ENCODE results near the gene CFAP46.

Gene CFAP46

DNA sequence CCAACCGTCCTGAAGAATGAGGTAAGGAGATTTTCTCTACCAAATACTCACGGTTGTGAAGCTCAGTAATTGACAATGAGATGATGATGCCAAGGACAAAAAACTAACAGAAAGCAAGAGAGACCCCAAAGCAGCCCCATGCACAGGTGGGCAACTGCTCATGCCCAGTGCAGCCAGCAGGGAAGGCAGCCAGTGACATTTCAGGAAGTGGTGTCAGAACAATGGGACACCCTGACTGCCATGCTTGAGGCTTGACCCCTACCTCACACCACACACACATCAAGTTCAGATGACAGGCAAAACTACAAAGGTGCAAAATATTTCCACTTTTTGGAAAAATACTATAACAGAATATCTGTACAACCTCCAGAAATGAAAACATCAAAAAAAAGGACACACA is 66.9 kb downstream of the CFAP46 start:
- POLR2A ChIA-PET = no interaction called here
- no peak for TF ChIP-seq NFRKB (IDR thresholded peaks at IDR 0.05)
- TF ChIP-seq FOXM1 (IDR thresholded peaks at IDR 0.05; ENCODE audit: borderline replicate concordance) = no peak
- no peak for TF ChIP-seq CTBP1 (IDR thresholded peaks at IDR 0.05; ENCODE audit: borderline replicate concordance)
- TF ChIP-seq SUZ12 (IDR thresholded peaks at IDR 0.05) = no peak
- no peak for TF ChIP-seq BHLHE40 (IDR thresholded peaks at IDR 0.05; ENCODE audit: borderline replicate concordance)
- no peak for TF ChIP-seq FOXK2 (IDR thresholded peaks at IDR 0.05)
- TF ChIP-seq LEF1 (IDR thresholded peaks at IDR 0.05; ENCODE audit: borderline replicate concordance) = no peak
- TF ChIP-seq L3MBTL2 (conservative IDR thresholded peaks at IDR 0.05) = no peak
- TF ChIP-seq SP1 (IDR thresholded peaks at IDR 0.05) = no peak
- no peak for TF ChIP-seq TARDBP (IDR thresholded peaks at IDR 0.05)
- TF ChIP-seq, protein P1, sequence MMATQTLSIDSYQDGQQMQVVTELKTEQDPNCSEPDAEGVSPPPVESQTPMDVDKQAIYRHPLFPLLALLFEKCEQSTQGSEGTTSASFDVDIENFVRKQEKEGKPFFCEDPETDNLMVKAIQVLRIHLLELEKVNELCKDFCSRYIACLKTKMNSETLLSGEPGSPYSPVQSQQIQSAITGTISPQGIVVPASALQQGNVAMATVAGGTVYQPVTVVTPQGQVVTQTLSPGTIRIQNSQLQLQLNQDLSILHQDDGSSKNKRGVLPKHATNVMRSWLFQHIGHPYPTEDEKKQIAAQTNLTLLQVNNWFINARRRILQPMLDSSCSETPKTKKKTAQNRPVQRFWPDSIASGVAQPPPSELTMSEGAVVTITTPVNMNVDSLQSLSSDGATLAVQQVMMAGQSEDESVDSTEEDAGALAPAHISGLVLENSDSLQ (IDR thresholded peaks at IDR 0.05) = no peak
- no peak for TF ChIP-seq ARNT (IDR thresholded peaks at IDR 0.05)
- no peak for TF ChIP-seq ZNF384 (IDR thresholded peaks at IDR 0.05)
- TF ChIP-seq HDGF (IDR thresholded peaks at IDR 0.05; ENCODE audit: borderline replicate concordance) = no peak
- TF ChIP-seq ELF4 (IDR thresholded peaks at IDR 0.05) = no peak
- TF ChIP-seq FOXA1 (IDR thresholded peaks at IDR 0.05) = no peak
- no peak for DNase-seq (ENCODE audit: extremely low spot score)
- CTCF ChIA-PET = no interaction called here

DNA sequence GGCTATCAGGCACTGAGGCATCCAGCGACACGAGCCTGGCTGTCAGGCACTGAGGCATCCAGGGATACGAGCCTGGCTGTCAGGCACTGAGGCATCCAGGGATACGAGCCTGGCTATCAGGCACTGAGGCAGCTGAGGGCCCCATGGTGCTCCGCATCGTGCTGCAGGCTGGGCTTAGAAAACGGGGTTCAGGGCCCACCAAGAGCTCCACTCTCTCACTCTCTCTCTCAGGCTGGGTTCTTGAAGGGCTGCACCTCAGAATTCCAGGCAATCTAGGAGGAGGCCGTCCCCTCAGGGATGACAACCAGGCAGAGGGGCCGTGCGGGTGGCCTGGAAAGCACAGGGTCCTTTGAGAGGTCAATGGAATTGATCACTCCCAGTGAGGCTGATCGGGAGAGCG is 69.0 kb downstream of the CFAP46 start:
- no peak for DNase-seq (ENCODE audit: extremely low spot score)
- POLR2A ChIA-PET = no interaction called here
- no peak for TF ChIP-seq ZNF384 (IDR thresholded peaks at IDR 0.05)
- no peak for TF ChIP-seq SP1 (IDR thresholded peaks at IDR 0.05)
- no peak for TF ChIP-seq SUZ12 (IDR thresholded peaks at IDR 0.05)
- TF ChIP-seq HDGF (IDR thresholded peaks at IDR 0.05; ENCODE audit: borderline replicate concordance) = no peak
- no peak for TF ChIP-seq ARNT (IDR thresholded peaks at IDR 0.05)
- TF ChIP-seq LEF1 (IDR thresholded peaks at IDR 0.05; ENCODE audit: borderline replicate concordance) = no peak
- no peak for TF ChIP-seq FOXM1 (IDR thresholded peaks at IDR 0.05; ENCODE audit: borderline replicate concordance)
- TF ChIP-seq, protein P1 (IDR thresholded peaks at IDR 0.05) = no peak
- TF ChIP-seq FOXK2 (IDR thresholded peaks at IDR 0.05) = no peak
- no peak for TF ChIP-seq FOXA1 (IDR thresholded peaks at IDR 0.05)
- no peak for TF ChIP-seq L3MBTL2 (conservative IDR thresholded peaks at IDR 0.05)
- no peak for TF ChIP-seq ELF4 (IDR thresholded peaks at IDR 0.05)
- no peak for TF ChIP-seq TARDBP (IDR thresholded peaks at IDR 0.05)
- CTCF ChIA-PET = no interaction called here

DNA sequence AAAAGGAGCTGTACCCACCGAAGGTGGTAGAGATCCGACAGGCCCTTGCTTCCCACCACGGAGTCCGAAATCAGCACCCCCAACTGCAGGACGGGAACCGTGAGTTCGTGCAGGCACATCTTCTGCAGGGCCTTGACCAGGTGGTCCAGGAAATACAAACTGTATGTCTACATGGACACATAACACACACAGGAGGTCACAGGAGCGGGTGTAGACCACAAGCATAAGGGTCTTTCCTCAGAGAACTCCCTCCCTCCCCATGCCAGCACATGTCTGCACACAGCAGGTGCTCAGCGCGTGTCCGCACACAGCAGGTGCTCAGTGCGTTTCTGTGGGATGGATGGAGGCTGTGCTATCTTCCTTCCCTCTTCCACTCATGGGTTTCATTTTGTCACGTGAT is 69.7 kb downstream of the CFAP46 start:
- POLR2A ChIA-PET = no interaction called here
- TF ChIP-seq ARNT (IDR thresholded peaks at IDR 0.05) = no peak
- no peak for DNase-seq (ENCODE audit: extremely low spot score)
- CTCF ChIA-PET = no interaction called here

DNA sequence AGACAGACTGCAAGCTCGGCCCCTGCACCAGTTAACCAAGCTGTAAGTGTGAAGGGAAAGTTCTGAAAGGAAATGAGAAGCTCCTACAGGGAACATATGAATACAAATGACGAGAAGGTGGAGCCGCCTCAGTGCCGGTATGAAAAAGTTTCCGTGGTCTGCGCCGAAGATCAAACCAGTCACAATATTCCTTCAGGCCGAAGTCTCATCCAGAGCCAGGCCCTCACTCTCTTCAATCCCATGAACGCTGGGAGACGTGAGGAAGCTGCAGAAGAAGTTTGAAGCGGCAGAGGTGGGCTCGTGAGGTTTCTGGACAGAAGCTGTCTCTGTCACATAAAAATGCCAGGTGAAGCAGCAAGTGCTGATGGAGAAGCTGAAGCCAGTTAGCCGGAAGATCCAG is 71.9 kb downstream of the CFAP46 start:
- CTCF ChIA-PET = no interaction called here
- POLR2A ChIA-PET = no interaction called here
- DNase-seq (ENCODE audit: extremely low spot score) = no peak
- TF ChIP-seq, protein P1 (IDR thresholded peaks at IDR 0.05) = no peak
- TF ChIP-seq ARNT (IDR thresholded peaks at IDR 0.05) (no peak), SUZ12 (IDR thresholded peaks at IDR 0.05) (no peak)

DNA sequence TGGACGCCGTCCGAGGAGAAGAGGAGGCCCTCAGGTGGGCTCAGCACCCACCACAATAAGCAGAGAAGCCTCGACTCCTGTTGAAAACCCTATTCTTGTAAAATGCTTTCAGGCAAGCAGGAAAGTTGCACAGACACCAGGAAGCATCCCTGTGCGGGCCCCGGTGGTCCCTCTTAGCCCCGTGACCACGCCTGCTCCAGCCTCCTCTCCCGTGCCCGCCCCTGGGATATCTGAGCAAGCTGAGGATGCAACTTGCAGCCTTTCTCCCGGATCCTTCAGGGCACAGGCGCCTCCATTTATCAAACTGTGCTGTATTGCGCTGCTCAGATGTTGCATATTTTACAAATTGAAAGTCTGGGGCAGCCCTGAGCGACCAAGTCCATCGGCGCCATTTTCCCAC is 72.7 kb downstream of the CFAP46 start:
- DNase-seq (ENCODE audit: extremely low spot score) = no peak
- TF ChIP-seq TARDBP (IDR thresholded peaks at IDR 0.05) (no peak), L3MBTL2 (conservative IDR thresholded peaks at IDR 0.05) (no peak), FOXA1 (IDR thresholded peaks at IDR 0.05) (no peak), FOXM1 (IDR thresholded peaks at IDR 0.05; ENCODE audit: borderline replicate concordance) (no peak), NFRKB (IDR thresholded peaks at IDR 0.05) (no peak), HDGF (IDR thresholded peaks at IDR 0.05; ENCODE audit: borderline replicate concordance) (no peak), CTBP1 (IDR thresholded peaks at IDR 0.05; ENCODE audit: borderline replicate concordance) (no peak), LEF1 (IDR thresholded peaks at IDR 0.05; ENCODE audit: borderline replicate concordance) (no peak)
- ChIA-PET POLR2A (no interaction called here), CTCF (interaction anchor here (1.1 kb wide), 1 partner anchor 9 kb away, joined by 3 read pairs; no protein-coding TSS in a partner anchor)

DNA sequence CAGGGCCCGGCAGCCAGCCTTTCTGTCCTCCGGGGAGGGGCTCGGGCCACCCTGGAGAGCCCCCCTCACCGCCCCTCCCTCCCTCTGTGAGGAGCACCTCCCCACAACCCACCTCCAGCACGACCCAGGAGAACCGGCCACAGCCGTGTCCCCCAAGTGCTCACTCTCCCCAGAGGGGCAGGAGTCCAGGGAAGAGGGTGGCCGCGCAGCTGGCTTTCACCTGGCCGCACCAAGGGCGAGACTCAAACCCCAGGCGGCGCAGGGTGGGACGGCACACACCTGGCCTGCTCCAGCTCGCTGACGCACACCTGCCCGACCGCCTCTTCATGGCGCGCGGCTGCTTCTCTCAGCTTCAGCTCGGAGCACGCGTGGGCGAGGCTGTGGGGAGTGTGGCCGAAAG is 73.4 kb downstream of the CFAP46 start:
- ChIA-PET CTCF (interaction anchor here (1.1 kb wide), 1 partner anchor 9 kb away, joined by 3 read pairs; no protein-coding TSS in a partner anchor), POLR2A (no interaction called here)
- DNase-seq (ENCODE audit: extremely low spot score) = no peak
- TF ChIP-seq BHLHE40 (IDR thresholded peaks at IDR 0.05; ENCODE audit: borderline replicate concordance) = no peak
- TF ChIP-seq ELF4 (IDR thresholded peaks at IDR 0.05) = no peak
- TF ChIP-seq HDGF (IDR thresholded peaks at IDR 0.05; ENCODE audit: borderline replicate concordance) = no peak
- no peak for TF ChIP-seq NFRKB (IDR thresholded peaks at IDR 0.05)
- TF ChIP-seq FOXK2 (IDR thresholded peaks at IDR 0.05) = no peak
- TF ChIP-seq L3MBTL2 (conservative IDR thresholded peaks at IDR 0.05) = no peak
- TF ChIP-seq TARDBP (IDR thresholded peaks at IDR 0.05) = no peak
- TF ChIP-seq SP1 (IDR thresholded peaks at IDR 0.05) = no peak
- TF ChIP-seq ARNT (IDR thresholded peaks at IDR 0.05) = no peak
- TF ChIP-seq FOXM1 (IDR thresholded peaks at IDR 0.05; ENCODE audit: borderline replicate concordance) = no peak
- TF ChIP-seq SUZ12 (IDR thresholded peaks at IDR 0.05) = no peak
- no peak for TF ChIP-seq LEF1 (IDR thresholded peaks at IDR 0.05; ENCODE audit: borderline replicate concordance)
- no peak for TF ChIP-seq FOXA1 (IDR thresholded peaks at IDR 0.05)
- TF ChIP-seq CTBP1 (IDR thresholded peaks at IDR 0.05; ENCODE audit: borderline replicate concordance) = no peak
- TF ChIP-seq, protein P1 (IDR thresholded peaks at IDR 0.05) = no peak
